Keratinocyte (primary cell): ENCODE measurements around the gene GTF3C4. TPM values are rescaled to one million over a fixed set of nuclear protein-coding genes. Genes with fewer than 3 reads are reported as not detected.

Source experiments
- DNase-seq: peaks from one replicate; pipeline ENCODE4 v3.0.0-alpha.2; 2011; ENCODE audit warnings: low read depth, missing footprints, low spot score
- FAIRE-seq: peaks from 2 replicates; lab custom pipeline; 2011; peaks lifted over from hg19 to GRCh38; lab: Jason Lieb, UNC
- H2AFZ ChIP-seq: 2 replicates; pipeline ENCODE4 v1.6.0; 2012; ENCODE audit warnings: low read length, control low read depth, inconsistent platforms; ENCODE audit not compliant: control insufficient read depth
- H3K27ac ChIP-seq: 2 replicates; pipeline ENCODE4 v1.5.1; 2011; ENCODE audit warnings: low read length; ENCODE audit not compliant: control insufficient read depth, insufficient read depth
- H3K27me3 ChIP-seq: 3 replicates; pipeline ENCODE4 v1.6.0; 2011; ENCODE audit warnings: low read length; ENCODE audit not compliant: control insufficient read depth, insufficient read depth; ENCODE audit errors: extremely low read depth
- H3K36me3 ChIP-seq, 2 experiments: 2 replicates in 1 of 2; 3 replicates in 1 of 2; pipeline ENCODE4 v1.5.1; 2011; ENCODE audit warnings: low read length in 2 of 2, mild to moderate bottlenecking in 1 of 2; ENCODE audit not compliant: control insufficient read depth in 2 of 2, insufficient read depth in 2 of 2; ENCODE audit errors: extremely low read depth in 1 of 2
- H3K4me1 ChIP-seq: 3 replicates; pipeline ENCODE4 v1.5.1; 2011; ENCODE audit warnings: low read length; ENCODE audit not compliant: control insufficient read depth, insufficient read depth; ENCODE audit errors: extremely low read depth
- H3K4me2 ChIP-seq: 3 replicates; pipeline ENCODE4 v1.6.0; 2011; ENCODE audit warnings: low read depth, low read length; ENCODE audit not compliant: control insufficient read depth, insufficient read depth; ENCODE audit errors: extremely low read depth
- H3K4me3 ChIP-seq, 3 experiments: fragments of 200-600 bp in 1 of 3; sonication (generic) in 1 of 3; 2 replicates in 2 of 3; 3 replicates in 1 of 3; pipeline ENCODE4 v1.5.1; 2011 to 2016; ENCODE audit warnings: low read length in 3 of 3, mild to moderate bottlenecking in 3 of 3, control low read depth in 2 of 3, inconsistent platforms in 1 of 3, low read depth in 1 of 3, mixed read lengths in 1 of 3, mixed run types in 1 of 3, moderate library complexity in 1 of 3; ENCODE audit not compliant: control insufficient read depth in 2 of 3, insufficient read depth in 2 of 3; ENCODE audit errors: extremely low read depth in 1 of 3
- H3K79me2 ChIP-seq: 2 replicates; pipeline ENCODE4 v1.6.0; 2012; ENCODE audit warnings: low read length; ENCODE audit not compliant: control insufficient read depth, insufficient read depth
- H3K9ac ChIP-seq: 3 replicates; pipeline ENCODE4 v1.6.0; 2011; ENCODE audit warnings: low read length; ENCODE audit not compliant: control insufficient read depth, insufficient read depth; ENCODE audit errors: extremely low read depth
- H3K9me1 ChIP-seq: 3 replicates; pipeline ENCODE4 v1.6.0; 2011; ENCODE audit warnings: low read length; ENCODE audit not compliant: control insufficient read depth, insufficient read depth; ENCODE audit errors: extremely low read depth
- H3K9me3 ChIP-seq: 2 replicates; pipeline ENCODE4 v1.5.1; 2012; ENCODE audit warnings: low read depth, low read length; ENCODE audit not compliant: control insufficient read depth
- H4K20me1 ChIP-seq: 3 replicates; pipeline ENCODE4 v1.6.0; 2011; ENCODE audit warnings: low read length; ENCODE audit not compliant: control insufficient read depth, insufficient read depth; ENCODE audit errors: extremely low read depth
- EZH2 ChIP-seq: IDR thresholded peaks from one replicate; pipeline ENCODE4 v1.6.1; 2012; ENCODE audit warnings: inconsistent platforms, mild to moderate bottlenecking, low read length, moderate library complexity
- dilution Hi-C: fragments of 300-500 bp; cut with MboI; formaldehyde crosslinking; loops from one replicate; pipeline ENCODE4 v1.7.0; 2020; ENCODE audit warnings: low sequenced_read_pairs; ENCODE audit not compliant: extremely low pct_ligation_motif_present
- polyA plus RNA-seq, 5 experiments: library from polyadenylated mRNA; depleted of rRNA in 3 of 5; stranded (reverse) in 3 of 5; stranded (forward) in 1 of 5; unstranded in 1 of 5; fragments of >200 nt; gene quantifications; 1 replicate in 1 of 5; 2 replicates in 3 of 5; 3 replicates in 1 of 5; pipeline versions ENCODE4 v1.2.1 to v1.2.3, GENCODE V29; 2011 to 2012; ENCODE audit warnings: missing spikeins in 2 of 5, low read depth in 1 of 5, low replicate concordance in 1 of 5
- TF ChIP-seq, protein P1 (sequence below), 3 experiments: IDR thresholded peaks in 1 of 3; conservative IDR thresholded peaks in 1 of 3; optimal IDR thresholded peaks in 1 of 3; 2 replicates in 2 of 3; 3 replicates in 1 of 3; pipeline versions ENCODE3 to v1.5.1; 2011; ENCODE audit warnings: low read length in 3 of 3, mild to moderate bottlenecking in 3 of 3, moderate library complexity in 2 of 3, control low read depth in 1 of 3, inconsistent platforms in 1 of 3; ENCODE audit not compliant: insufficient read depth in 2 of 3; ENCODE audit errors: extremely low read depth in 1 of 3

GTF3C4 gene
- polyA plus RNA-seq, 1 donor (not counting 4 experiments of a cell fraction or from before 2014, with no cell fraction given), result 7.7 TPM

GRCh38 chr9:132674485-132674884 is 4.2 kb downstream of the GTF3C4 start:
- DNase-seq, result no peak
- Histone ChIP-seq H3K9me1 (peaks cover 3% of the 10 kb centered on the region), H3K36me3 (peaks cover 9 to 28% of the 10 kb centered on the region in 2 experiments), H3K27ac (no peak overlapping the region), H3K27me3 (no peaks in the 10 kb centered on the region), H3K79me2 (peaks cover 91% of the 10 kb centered on the region), H3K4me2 (no peak overlapping the region), H3K9ac (no peak overlapping the region), H4K20me1 (peaks cover 20% of the 10 kb centered on the region), H3K4me3 (no peak overlapping the region), H3K4me1 (peaks cover 26% of the 10 kb centered on the region), H3K9me3 (no peaks in the 10 kb centered on the region), H2AFZ (no peak overlapping the region)
- no peak for TF ChIP-seq EZH2
- TF ChIP-seq, protein P1, sequence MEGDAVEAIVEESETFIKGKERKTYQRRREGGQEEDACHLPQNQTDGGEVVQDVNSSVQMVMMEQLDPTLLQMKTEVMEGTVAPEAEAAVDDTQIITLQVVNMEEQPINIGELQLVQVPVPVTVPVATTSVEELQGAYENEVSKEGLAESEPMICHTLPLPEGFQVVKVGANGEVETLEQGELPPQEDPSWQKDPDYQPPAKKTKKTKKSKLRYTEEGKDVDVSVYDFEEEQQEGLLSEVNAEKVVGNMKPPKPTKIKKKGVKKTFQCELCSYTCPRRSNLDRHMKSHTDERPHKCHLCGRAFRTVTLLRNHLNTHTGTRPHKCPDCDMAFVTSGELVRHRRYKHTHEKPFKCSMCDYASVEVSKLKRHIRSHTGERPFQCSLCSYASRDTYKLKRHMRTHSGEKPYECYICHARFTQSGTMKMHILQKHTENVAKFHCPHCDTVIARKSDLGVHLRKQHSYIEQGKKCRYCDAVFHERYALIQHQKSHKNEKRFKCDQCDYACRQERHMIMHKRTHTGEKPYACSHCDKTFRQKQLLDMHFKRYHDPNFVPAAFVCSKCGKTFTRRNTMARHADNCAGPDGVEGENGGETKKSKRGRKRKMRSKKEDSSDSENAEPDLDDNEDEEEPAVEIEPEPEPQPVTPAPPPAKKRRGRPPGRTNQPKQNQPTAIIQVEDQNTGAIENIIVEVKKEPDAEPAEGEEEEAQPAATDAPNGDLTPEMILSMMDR (optimal IDR thresholded peaks at IDR 0.05 in 1 of 3, IDR thresholded peaks at IDR 0.05 in 1 of 3, conservative IDR thresholded peaks at IDR 0.05 in 1 of 3; ENCODE audit: extremely low read depth in 1 of 3, insufficient read depth in 2 of 3, low read length in 3 of 3), result no peak
- no peak for FAIRE-seq
- dilution Hi-C loops, result no loop called here

DNA sequence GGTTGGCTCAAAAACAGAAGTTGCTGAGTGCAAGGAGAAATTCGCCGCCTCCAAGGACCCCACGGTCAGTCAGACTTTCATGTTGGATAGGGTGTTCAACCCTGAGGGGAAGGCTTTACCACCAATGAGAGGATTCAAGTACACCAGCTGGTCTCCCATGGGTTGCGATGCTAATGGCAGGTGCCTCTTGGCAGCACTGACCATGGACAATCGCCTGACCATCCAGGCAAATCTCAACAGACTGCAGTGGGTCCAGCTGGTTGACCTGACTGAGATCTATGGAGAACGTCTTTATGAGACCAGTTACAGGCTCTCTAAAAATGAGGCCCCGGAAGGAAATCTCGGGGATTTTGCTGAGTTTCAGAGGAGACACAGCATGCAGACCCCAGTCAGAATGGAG is 7.7 kb downstream of the GTF3C4 start:
- FAIRE-seq (no peak), DNase-seq (no peak)
- Histone ChIP-seq H3K27ac (no peak overlapping the region), H3K4me3 (no peak overlapping the region), H3K27me3 (no peaks in the 10 kb centered on the region), H3K36me3 (peaks cover 11 to 32% of the 10 kb centered on the region in 2 experiments), H3K4me2 (no peak overlapping the region), H3K79me2 (peaks cover 94% of the 10 kb centered on the region), H2AFZ (no peak overlapping the region), H3K9me3 (no peaks in the 10 kb centered on the region), H4K20me1 (peaks cover 11% of the 10 kb centered on the region), H3K4me1 (peaks cover 10% of the 10 kb centered on the region), H3K9ac (no peak overlapping the region), H3K9me1 (no peaks in the 10 kb centered on the region)
- TF ChIP-seq, protein P1 (optimal IDR thresholded peaks at IDR 0.05 in 1 of 3, IDR thresholded peaks at IDR 0.05 in 1 of 3, conservative IDR thresholded peaks at IDR 0.05 in 1 of 3; ENCODE audit: extremely low read depth in 1 of 3, insufficient read depth in 2 of 3, low read length in 3 of 3), result no peak
- no peak for TF ChIP-seq EZH2
- dilution Hi-C loops, result no loop called here
